8988T (cell line): ENCODE results near the gene C14orf93.

ENCODE experiments used
- DNase-seq: peaks from one replicate; pipeline ENCODE4 v3.0.0; 2011

The C14orf93 gene

DNA sequence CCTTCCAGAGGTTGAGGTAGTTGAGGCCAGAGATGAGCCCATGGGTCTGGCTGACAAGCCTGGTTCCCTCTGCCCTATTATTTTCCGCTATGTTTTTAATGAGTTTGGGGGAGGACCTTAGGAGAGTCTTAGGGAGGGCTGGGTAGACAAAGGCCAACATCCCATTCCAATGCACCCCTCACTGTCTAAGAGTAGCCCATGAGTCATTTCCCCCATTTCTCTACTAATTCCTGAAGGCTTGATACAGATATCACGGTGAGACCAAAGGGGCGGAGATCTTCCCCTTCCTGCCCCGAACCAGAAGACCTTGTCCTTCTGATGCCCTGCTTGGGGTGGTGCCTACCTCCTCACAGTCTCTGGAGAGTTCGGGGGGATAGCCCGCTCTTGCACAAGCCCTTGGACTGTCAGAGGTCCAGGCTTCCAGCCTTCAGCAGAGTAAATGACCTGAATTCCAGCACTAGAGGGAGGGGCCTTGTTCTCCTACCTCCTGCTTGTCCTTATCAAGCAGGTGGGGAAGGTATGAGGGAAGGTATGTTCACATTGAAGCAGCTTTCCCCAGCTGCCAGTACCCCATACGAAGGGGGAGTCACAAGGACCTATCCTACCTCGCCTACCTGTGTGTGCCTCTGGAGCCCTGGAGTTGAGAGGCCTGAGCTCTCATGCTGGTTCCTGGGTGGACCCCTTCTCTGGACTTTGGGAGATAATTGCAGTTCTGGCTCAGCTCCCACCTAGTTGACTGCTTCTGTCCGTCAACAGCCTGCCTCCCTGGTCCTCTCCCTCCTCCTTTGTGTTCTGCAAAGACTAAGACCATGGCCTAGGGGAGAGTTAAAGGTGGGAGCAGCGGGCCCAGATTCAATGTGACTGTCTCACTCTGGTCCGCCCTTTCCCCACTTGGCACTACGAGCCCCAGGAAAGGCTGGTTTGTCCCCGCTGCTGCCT, 35.7 kb upstream of the C14orf93 start:
- no peak for DNase-seq

GRCh38 chr14:23044840-23045239, 34.9 kb upstream of the C14orf93 start:
- DNase-seq = no peak

GRCh38 chr14:23043754-23044153, 33.8 kb upstream of the C14orf93 start:
- no peak for DNase-seq

GRCh38 chr14:23043145-23043544, 33.2 kb upstream of the C14orf93 start:
- DNase-seq = no peak

- no peak for DNase-seq
These were observed 32.4 kb upstream of the C14orf93 start, which contains the start of gene PSMB11 for GRCh38 chr14:23042162-23042965. Gene PSMB11, plus strand, starts transcription at chr14:23042212. Its CDS starts 14 bp downstream, at chr14:23042226.

GRCh38 chr14:23041729-23042128, 31.8 kb upstream of the C14orf93 start:
- no peak for DNase-seq

GRCh38 chr14:23040100-23040499, 30.2 kb upstream of the C14orf93 start:
- no peak for DNase-seq

- no peak for DNase-seq
These were observed 25.6 kb upstream of the C14orf93 start for GRCh38 chr14:23035303-23036144.

- peak; percentile 73 for DNase-seq
These were observed 24.8 kb upstream of the C14orf93 start, which contains the start of gene PSMB5 for GRCh38 chr14:23034498-23035302. Gene PSMB5, minus strand, starts transcription at chr14:23034900. Its CDS starts 19 bp downstream, at chr14:23034881.

DNA sequence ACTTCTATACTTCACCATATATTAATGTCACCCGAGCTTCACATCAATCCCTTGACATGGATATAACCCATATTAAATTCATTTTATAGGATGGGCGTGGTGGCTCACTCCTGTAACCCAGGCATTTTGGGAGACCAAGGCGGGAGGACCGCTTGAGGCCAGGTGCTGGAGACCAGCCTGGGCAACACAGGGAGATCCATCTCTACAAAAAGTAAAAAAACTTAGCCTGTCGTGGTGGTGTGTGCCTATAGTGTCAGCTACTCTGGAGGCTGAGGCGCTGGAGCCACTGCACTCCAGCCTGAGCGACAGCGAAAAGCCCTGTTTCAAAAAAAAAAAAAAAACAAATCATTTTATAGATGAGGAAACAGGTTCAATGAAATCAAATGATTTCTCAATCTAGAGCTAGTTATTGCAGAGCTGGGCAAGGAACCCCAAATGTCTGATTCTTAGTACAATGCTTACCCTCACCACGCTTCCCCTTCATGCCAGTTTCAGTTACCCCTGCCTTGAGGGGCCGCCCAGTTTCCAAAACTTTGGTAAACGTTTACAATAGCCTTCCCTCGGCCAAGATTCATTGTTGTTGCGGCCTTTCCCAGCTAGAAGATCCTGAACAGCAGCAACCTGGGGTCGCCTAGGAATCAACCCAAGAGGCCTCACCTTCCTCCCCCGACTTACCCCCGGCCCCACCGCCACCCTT, 24.0 kb upstream of the C14orf93 start:
- DNase-seq = no peak

- no peak for DNase-seq
These were observed 23.3 kb upstream of the C14orf93 start for GRCh38 chr14:23033251-23033727.

- DNase-seq = no peak
These were observed 21.0 kb upstream of the C14orf93 start for GRCh38 chr14:23030936-23031335.

DNA sequence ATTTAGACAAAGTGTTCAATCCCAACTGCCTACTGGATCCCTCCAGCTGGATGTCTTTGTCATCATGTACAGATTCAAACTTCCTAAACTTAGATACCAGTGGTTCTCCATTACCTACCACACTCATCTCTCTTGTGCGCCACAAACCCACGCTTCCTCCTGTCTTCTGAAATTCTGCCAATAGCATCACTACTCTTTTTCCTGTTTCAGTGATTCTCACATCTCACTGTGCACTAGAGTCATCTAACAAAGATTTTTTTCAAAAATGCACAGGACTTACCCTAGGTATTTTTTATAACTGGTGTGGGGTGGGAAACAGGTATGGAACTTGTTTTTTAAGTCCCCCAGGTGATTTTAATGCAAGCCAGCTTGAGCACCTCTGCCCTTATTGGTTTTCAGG, 18.9 kb upstream of the C14orf93 start:
- no peak for DNase-seq

GRCh38 chr14:23025151-23025814, 15.3 kb upstream of the C14orf93 start:
- no peak for DNase-seq

DNA sequence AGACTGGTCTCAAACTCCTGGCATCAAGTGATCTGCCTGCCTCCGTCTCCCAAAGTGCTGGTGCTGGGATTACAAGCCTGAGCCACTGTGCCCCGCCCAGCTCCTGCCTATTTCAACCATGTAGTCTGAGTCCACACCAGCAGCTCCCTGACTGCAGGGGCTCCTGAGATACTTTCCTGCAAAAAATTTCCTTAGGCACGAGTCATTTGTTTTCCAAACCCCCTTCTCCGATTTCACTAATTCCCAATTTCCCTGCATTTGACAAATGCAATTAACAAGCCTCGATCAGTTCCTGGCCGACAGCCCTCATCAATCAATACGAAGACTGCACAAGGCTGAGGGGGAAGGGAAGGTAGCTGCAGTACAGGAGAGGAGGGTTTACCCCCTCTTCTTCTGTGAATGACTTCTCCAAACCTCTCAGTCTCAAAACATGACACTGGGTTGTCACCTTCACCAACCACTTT, 14.7 kb upstream of the C14orf93 start:
- no peak for DNase-seq

GRCh38 chr14:23023795-23024152, 13.8 kb upstream of the C14orf93 start:
- no peak for DNase-seq

GRCh38 chr14:23023022-23023794, 13.3 kb upstream of the C14orf93 start:
- DNase-seq = no peak

GRCh38 chr14:23021889-23022442, 12.0 kb upstream of the C14orf93 start:
- no peak for DNase-seq

GRCh38 chr14:23021434-23021833, 11.5 kb upstream of the C14orf93 start:
- no peak for DNase-seq
